Activated naive CD8-positive, alpha-beta T cell treated with anti-CD3 and anti-CD28 coated beads for 36 hours (primary cell): ENCODE measurements around the gene PARN. TPM values are rescaled to one million over a fixed set of nuclear protein-coding genes. Genes with fewer than 3 reads are reported as not detected.
"Not testable (repeated sequence)": the region's sequence is repeated elsewhere in the genome, so short reads cannot be mapped to it uniquely, and the experiment has no call there.

ENCODE experiments used
- DNase-seq: peaks from one replicate; pipeline ENCODE4 v3.0.0; 2021
- H3K27ac Mint-ChIP-seq: one replicate; pipeline ENCODE4 v1.8.0; 2022; ENCODE audit warnings: mild to moderate bottlenecking, moderate library complexity, mixed read lengths
- H3K27me3 Mint-ChIP-seq: one replicate; pipeline ENCODE4 v1.8.0; 2022; ENCODE audit warnings: mild to moderate bottlenecking, mixed read lengths
- H3K36me3 Mint-ChIP-seq: one replicate; pipeline ENCODE4 v1.8.0; 2021; ENCODE audit warnings: mild to moderate bottlenecking, mixed read lengths
- H3K4me1 Mint-ChIP-seq: one replicate; pipeline ENCODE4 v1.8.0; 2021; ENCODE audit warnings: mixed read lengths
- H3K4me3 Mint-ChIP-seq: one replicate; pipeline ENCODE4 v1.8.0; 2022; ENCODE audit warnings: mild to moderate bottlenecking, moderate library complexity, mixed read lengths
- H3K9me3 Mint-ChIP-seq: one replicate; pipeline ENCODE4 v1.8.0; 2022; ENCODE audit warnings: mixed read lengths
- total RNA-seq, 2 experiments: library from RNA; stranded (reverse); gene quantifications; one replicate each; pipeline ENCODE4 v1.2.3, GENCODE V29; 2021

The PARN gene
- total RNA-seq, 2 experiments from 2014 or later = 50.8 to 50.9 TPM

DNA sequence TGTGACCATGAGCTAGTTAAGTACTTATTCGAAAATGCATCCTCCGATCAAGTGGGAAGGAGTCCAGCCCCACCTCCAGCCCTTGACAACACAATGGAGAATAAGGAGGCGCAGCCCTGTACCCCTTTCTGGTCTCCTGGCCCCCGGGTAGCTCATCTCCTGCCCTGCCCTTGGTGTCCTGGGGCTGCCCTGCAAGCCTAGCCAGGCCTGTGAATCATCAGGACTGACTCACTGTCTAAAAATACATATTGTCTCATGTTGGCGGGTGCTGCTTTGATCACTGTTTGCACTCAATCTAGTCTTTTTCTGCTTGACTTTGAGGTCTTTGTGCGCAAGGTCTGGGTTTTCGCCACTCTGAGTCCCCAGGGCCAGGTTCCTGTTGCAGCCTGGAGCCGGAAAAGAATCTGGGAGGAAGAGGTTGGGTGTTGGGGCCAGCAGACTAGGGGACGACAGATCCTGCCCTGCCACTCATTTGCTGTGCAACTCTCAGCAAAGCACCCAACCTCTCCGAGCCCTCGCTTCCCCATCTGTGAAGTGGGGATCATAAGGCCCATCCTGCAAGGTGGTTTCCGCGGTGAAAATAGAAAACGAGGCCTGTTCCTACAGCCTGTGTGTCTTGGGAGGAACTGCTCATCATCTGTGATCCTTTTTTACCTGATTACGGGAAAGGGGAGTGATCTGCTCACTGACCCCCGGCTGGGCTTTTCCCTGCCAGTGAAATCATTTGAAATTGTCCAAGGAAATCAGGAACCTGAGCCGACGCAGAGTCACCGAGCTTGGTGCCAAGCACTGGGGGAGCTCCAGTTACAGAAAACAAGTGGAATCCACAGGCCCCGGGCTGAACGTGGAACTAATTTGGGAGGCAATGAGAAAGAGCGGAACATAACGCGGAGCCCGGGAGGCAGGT is 230.4 kb downstream of the PARN start:
- no peak overlapping the region for H3K4me3 Mint-ChIP-seq
- no peaks in the 10 kb centered on the region for H3K27me3 Mint-ChIP-seq
- no peaks in the 10 kb centered on the region for H3K9me3 Mint-ChIP-seq
- DNase-seq = no peak
- peaks cover 4% of the 10 kb centered on the region for H3K4me1 Mint-ChIP-seq
- H3K27ac Mint-ChIP-seq = no peak overlapping the region
- no peaks in the 10 kb centered on the region for H3K36me3 Mint-ChIP-seq

DNA sequence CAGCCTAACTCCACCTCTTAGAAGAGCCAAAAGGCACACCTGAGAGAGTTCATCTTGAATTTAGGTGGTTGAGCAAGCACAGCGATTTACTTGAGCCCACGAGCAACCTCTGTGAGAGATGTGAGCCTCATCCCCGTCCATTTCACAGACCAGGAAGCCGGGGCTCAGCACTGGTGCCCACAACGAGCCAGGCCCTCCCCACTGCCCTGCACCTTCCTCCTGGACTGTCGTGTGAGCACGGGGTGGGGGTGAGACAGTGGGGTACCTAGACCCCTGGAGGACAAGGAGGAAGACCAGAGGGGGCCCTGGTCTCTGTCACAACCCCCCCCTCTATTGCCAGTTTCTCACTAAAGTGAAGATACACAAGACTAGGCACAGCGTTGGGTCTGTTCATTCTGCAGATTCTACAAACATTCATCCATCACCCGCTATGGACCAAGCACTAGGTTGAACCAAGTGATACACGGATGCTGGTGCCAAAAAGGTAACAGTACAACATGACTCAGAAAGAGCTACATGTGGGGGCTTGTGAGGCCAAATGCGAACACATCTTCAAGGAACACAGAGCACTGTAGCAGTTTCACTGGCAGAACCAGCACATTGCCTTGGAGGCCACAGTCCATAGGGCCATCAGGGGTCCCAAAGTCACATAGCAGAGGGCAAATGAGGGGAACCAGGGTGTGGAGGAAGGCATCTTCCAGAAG is 231.9 kb downstream of the PARN start:
- H3K27me3 Mint-ChIP-seq = no peaks in the 10 kb centered on the region
- no peak overlapping the region for H3K4me3 Mint-ChIP-seq
- H3K4me1 Mint-ChIP-seq = peaks cover 4% of the 10 kb centered on the region
- no peaks in the 10 kb centered on the region for H3K9me3 Mint-ChIP-seq
- no peaks in the 10 kb centered on the region for H3K36me3 Mint-ChIP-seq
- DNase-seq = no peak
- no peak overlapping the region for H3K27ac Mint-ChIP-seq

DNA sequence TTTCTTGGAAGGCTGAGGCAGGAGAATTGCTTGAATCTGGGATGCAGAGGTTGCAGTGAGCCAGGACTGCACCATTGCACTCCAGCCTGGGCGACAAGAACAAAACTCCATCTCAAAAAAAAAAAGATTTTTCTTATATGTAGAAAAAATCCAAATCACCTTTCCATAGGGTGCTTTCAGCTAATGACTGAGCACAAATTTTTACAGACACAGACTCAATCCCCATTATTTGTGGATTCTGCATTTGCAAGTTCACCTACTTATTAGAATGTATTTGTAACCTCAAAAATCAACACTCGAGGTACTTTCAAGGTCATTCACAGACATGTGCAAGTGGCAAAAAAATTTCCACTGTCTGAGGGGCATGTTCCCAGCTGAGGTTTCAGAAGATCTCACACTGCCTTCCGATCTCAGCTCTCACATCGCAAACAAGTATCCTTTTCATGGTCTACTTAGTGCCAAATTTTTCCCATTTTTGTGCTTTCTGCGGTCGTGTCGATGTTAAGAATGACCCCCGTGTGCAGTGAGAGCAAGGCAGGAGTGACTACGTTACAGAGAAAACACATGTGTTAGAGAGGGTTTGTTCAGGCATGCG is 234.3 kb downstream of the PARN start:
- H3K27ac Mint-ChIP-seq, H3K27me3 Mint-ChIP-seq, DNase-seq, H3K9me3 Mint-ChIP-seq, H3K4me1 Mint-ChIP-seq, H3K4me3 Mint-ChIP-seq, H3K36me3 Mint-ChIP-seq: not testable (repeated sequence)

DNA sequence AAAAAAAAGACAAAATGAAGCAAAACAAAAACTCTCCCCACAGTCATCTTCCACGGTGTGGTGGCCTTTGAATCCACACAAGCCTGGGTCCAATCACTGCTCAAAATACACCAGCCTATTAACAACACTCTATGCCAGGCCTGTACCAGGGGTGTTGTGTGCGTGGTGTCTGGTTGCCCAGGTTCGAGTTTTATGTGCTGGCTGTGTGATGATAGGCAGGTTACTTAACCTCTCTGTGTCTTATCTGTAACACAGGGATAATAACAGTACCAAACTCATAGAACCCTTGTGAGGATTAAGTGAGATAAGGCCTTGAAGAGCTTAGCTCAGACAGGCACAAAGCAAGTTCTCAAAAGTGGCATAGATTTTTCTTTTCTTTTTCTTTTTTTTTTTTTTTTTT is 235.2 kb downstream of the PARN start:
- H3K27ac Mint-ChIP-seq = no peak overlapping the region
- no peak for DNase-seq
- no peaks in the 10 kb centered on the region for H3K9me3 Mint-ChIP-seq
- H3K36me3 Mint-ChIP-seq = no peaks in the 10 kb centered on the region
- H3K4me3 Mint-ChIP-seq = no peak overlapping the region
- H3K27me3 Mint-ChIP-seq = no peaks in the 10 kb centered on the region
- peaks cover 4% of the 10 kb centered on the region for H3K4me1 Mint-ChIP-seq

DNA sequence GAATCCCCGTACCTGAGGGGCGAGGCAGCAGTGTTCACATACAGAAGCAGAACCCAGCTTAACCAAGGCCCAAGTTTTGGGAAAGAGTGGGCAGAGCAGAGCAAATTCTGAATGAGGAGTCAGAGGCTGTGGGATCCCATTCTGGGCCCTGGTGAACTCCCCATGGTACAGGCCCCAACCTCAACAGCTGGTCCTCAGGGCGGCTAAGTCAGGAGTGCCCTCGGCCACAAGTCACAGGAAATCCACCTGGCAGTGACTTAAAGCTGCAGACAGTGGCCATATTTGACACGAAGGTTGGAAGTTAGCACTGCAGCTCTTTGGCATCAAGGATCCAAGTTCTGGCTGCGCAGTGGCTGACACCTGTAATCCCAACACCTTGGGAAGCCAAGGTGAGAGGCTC is 237.1 kb downstream of the PARN start:
- no peaks in the 10 kb centered on the region for H3K9me3 Mint-ChIP-seq

DNA sequence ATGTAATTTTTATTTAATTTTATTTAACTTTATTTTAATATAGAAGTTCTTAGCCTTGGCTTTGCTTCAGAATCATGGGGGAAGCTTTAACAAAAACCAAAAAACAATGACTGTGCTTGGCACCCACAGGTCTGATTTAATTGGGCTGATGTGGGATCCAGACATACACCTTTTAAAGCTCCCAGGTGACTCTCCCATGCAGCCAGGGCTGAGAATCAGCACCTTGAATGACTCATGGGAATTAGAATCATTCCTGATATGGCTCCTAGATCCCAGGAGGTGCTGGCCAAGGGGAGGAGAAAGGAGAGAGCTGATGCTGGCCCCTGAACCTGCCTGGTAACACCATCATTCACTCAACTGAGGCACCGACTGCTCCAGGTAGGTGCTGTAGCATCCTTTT is 240.7 kb downstream of the PARN start:
- H3K36me3 Mint-ChIP-seq = no peaks in the 10 kb centered on the region

More for the DNA sequence above, 237.1 kb downstream of the PARN start:
- no peak for DNase-seq
- H3K36me3 Mint-ChIP-seq = no peaks in the 10 kb centered on the region
- no peaks in the 10 kb centered on the region for H3K4me1 Mint-ChIP-seq
- no peak overlapping the region for H3K27ac Mint-ChIP-seq
- no peak overlapping the region for H3K4me3 Mint-ChIP-seq
- no peaks in the 10 kb centered on the region for H3K27me3 Mint-ChIP-seq

DNA sequence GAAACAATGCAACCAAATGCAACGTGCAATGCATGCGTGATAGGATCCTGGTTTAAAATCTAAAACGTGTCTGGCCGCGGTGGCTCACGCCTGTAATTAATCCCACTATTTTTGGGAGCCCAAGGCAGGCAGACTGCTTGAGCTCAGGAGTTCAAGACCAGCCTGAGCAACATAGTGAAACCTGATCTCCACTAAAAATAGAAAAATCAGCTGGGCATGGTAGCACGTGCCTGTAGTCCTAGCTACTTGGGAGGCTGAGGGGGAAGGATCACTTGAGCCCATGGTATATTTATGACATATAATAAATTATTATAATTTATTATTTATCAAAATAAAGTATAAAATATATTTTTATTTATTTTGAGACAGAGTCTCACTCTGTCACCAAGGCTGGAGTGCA is 241.8 kb downstream of the PARN start:
- H3K9me3 Mint-ChIP-seq = no peaks in the 10 kb centered on the region
- no peaks in the 10 kb centered on the region for H3K4me1 Mint-ChIP-seq
- H3K36me3 Mint-ChIP-seq = no peaks in the 10 kb centered on the region
- no peak overlapping the region for H3K27ac Mint-ChIP-seq
- no peak overlapping the region for H3K4me3 Mint-ChIP-seq
- no peak for DNase-seq
- H3K27me3 Mint-ChIP-seq = no peaks in the 10 kb centered on the region

More for the DNA sequence above, 240.7 kb downstream of the PARN start:
- no peak for DNase-seq
- Mint-ChIP-seq H3K4me3 (no peak overlapping the region), H3K27ac (no peak overlapping the region), H3K4me1 (no peaks in the 10 kb centered on the region), H3K9me3 (no peaks in the 10 kb centered on the region), H3K27me3 (no peaks in the 10 kb centered on the region)

DNA sequence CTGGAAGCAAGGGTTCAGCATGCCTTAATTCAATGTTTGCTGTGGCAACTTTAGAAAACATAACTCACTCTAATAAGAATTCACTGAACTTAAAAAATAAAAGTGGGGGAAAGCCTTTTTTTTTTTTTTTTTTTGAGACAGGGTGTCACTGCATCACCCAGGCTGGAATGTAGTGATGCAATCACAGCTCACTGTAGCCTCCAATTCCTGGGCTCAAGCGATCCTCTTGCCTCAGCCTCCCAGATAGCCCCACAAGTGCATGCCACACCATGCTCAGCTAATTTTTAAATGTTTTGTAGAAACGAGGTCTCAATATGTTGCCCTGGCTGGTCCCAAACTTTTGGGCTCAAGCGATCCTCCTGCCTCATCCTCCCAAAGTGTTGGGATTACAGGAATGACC is 243.9 kb downstream of the PARN start:
- Mint-ChIP-seq H3K27ac (no peak overlapping the region), H3K27me3 (no peaks in the 10 kb centered on the region), H3K36me3 (no peaks in the 10 kb centered on the region), H3K4me1 (no peaks in the 10 kb centered on the region), H3K9me3 (no peaks in the 10 kb centered on the region), H3K4me3 (no peak overlapping the region)
- DNase-seq = no peak

Other genes starting within 250 kb of the PARN start
- gene BFAR, start 2.7 kb upstream of the PARN start, total RNA-seq = 10 to 100 TPM; 72.1 to 75.7 TPM
- gene PLA2G10, start 64.0 kb upstream of the PARN start, total RNA-seq = not detected
- 1 to 10 TPM in 1 of 2 experiments, not detected in 1; 1.2 TPM for gene NPIPA3, start 73.2 kb upstream of the PARN start, total RNA-seq
- 1 to 10 TPM; 1.3 to 2.0 TPM for gene NPIPA2, start 112.3 kb upstream of the PARN start, total RNA-seq
- gene NOMO1, start 203.5 kb upstream of the PARN start, total RNA-seq = 10 to 100 TPM; 65.6 to 69.9 TPM